ENCODE results near the gene C4orf54.

Gene C4orf54

GRCh38 chr4:99657798-99658197 lies at the start of gene C4orf54:
Gene C4orf54, minus strand, starts transcription at chr4:99657828. Its CDS starts 3,180 bp downstream, at chr4:99654648.
- DNase-seq: no peak

- no peak for DNase-seq
Measured at GRCh38 chr4:99705891-99706290, 48.3 kb upstream of the C4orf54 start.

DNA sequence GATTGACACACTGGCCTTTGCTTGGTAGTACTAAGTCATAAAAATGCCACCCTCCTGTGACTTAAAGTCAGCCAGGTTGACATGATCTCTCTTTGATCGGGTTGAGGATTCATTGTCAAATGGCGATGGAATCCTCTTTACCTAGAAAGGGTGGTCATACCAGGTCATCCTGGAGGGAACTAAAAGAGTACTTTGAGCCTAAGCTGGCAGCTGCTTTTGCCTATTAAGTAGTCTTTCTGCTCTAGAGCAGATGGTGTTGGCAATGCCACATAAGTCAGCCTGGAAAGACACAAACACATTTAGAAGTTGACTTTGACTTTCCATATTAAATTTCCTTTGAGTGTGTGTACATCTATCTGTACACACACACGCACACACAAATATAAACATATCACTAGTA lies 39.2 kb upstream of the C4orf54 start:
- no peak for DNase-seq

DNA sequence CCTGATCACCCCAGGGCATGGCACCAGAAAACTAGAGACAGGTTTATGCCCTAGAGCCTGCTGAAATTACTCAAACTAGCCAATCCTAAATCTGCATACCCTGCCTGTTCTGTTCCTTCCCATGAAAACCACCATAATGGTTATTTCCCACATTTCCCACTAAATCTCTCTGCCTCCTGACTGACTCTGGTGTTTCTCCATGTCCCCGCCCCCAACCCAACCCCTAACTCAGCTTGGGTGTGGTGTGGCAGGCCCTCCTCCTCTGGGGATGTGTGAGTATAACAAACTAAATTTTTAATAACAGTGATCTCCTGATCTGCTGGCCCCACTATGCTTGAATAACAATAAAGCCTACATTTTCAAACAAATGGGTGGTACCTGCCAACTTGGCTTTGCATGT lies 35.5 kb upstream of the C4orf54 start:
- DNase-seq: no peak

GRCh38 chr4:99690990-99691389 lies 33.4 kb upstream of the C4orf54 start:
- DNase-seq: no peak

DNA sequence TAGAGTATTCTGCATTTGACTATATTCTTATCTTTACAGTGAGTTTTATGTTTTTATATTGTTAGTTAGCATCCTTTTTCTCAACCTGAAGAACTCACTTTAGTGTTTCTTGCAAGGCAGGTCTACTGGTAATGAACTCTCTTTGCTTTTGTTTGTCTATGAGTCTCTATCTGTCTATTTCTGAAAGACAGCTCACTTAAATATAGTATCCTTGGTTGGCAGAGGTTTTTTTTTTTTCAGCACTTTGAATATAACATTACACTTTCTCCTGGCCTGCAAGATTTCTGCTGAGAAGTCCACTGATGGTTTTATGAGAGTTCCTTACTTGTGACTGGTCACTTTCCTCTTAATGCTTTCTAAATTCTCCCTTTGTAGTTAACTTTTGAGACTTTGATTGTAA lies 32.8 kb upstream of the C4orf54 start:
- DNase-seq: no peak

GRCh38 chr4:99687120-99687519 lies 29.5 kb upstream of the C4orf54 start:
- no peak for DNase-seq

- DNase-seq: no peak
Measured at GRCh38 chr4:99685234-99685633, 27.6 kb upstream of the C4orf54 start.

GRCh38 chr4:99683895-99684294 lies 26.3 kb upstream of the C4orf54 start:
- no peak for DNase-seq

DNA sequence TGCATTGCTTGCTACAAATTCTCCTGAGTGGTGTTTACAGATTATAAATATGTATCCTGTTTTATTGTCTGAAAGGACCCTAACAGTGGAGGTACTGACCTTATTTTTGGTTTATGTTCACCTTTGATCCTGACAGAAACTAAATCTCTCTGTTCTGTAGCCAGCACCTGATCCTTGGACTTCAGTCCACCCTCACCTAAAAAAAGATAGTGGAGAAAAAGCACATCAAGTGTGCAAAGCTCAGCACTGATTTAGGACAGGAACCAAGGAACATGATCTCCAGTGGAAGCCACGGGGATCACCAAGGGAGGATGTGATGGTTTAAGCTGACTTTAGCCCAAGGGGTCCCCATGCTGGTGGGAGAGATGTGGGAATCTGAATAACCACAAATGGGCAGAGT lies 22.3 kb upstream of the C4orf54 start:
- no peak for DNase-seq

DNA sequence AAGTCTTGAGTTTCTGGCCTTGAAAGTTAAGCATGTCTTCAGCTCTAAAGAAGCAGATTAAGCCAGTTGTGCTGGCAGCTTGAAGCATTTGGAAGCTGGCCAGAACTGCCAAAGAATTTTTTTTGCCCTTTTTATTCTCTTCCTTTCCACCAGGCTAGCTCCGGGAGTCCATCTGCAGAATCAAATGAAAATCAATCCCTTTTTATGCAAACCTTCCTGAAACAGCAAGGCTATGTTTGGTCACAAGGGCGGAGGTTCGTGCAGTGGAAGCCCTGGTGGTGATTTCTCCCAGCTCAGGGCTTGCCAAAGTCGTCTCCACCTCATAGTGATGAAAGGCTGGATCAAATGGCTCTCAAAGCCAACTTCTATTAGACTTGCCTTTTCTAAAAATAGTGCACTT lies 21.6 kb upstream of the C4orf54 start:
- no peak for DNase-seq

GRCh38 chr4:99677161-99677560 lies 19.5 kb upstream of the C4orf54 start:
- no peak for DNase-seq

DNA sequence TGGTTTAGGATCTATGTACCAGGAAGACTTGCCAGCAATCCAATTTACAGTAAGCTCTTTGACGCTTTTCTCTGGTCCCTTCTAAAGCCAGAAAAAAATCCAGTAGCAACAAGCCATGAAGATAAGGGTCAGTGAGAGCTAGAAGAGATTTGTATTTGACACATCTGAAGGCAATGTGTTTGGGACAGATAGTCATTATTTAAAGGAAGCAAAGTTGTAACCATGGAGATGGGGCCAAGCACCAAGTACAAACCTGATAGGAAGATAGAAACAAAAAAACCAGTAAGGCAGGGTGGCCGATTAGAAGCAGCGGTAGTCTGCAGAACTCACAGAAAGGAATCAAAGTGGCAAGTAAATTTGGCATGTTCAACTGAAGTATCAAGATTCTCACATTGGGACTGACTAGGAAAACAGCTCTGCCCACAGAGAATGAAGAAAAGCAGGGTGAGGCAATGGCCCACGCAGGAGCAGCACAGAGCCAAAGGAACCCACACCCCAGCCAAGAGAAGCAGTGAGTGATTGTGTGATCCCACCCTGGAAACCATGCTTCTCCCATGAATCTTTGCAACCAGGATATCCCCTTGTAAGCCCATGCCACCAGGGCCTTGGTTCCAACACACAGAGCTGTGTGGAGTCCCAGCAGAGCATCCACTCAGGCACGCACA lies 12.9 kb upstream of the C4orf54 start:
- no peak for DNase-seq

- DNase-seq: no peak
Measured at GRCh38 chr4:99669084-99669483, 11.5 kb upstream of the C4orf54 start.

DNA sequence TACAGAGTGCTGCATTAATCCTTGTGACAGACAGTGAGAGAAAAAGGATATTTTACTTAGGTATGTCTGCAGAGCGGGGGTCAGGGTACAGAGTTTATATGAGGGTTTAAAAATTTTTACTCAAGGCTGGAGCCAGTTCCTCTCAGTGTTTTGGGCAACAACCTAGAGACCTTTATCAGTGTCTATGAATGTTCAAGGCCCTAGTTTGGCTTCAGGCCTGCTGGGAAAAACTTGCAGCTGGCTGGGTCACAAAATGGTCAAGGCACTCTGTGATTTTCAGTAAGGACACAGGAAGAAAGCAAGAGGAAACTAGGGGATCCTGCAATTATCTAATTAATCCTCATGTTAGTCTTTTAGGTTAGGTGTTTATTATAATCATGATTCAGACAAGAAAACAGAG lies 10.8 kb upstream of the C4orf54 start:
- no peak for DNase-seq

- DNase-seq: no peak
Measured at GRCh38 chr4:99665983-99666382, 8.4 kb upstream of the C4orf54 start.

DNA sequence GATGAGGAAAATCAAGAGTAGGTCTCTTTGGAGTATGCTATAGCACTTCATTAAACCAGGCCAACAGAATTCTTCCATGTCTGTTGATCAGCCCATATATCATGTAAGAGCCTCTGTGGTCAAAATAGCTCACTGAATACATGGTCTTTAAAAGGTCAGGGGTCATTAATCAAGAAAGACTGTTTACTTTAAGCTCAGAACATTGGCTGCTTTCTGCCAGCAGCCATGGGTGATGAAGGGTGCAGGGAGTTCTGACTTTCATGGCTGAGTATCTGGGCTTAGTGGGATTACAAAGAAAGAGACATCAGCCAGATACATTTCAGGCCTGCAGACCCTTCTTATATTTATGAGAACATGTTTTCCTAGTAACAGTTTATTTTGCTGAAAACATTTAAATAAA lies 7.1 kb upstream of the C4orf54 start:
- DNase-seq: no peak

GRCh38 chr4:99661907-99662306 lies 4.3 kb upstream of the C4orf54 start:
- no peak for DNase-seq

GRCh38 chr4:99658666-99659065 lies 1.0 kb upstream of the C4orf54 start:
- no peak for DNase-seq

DNA sequence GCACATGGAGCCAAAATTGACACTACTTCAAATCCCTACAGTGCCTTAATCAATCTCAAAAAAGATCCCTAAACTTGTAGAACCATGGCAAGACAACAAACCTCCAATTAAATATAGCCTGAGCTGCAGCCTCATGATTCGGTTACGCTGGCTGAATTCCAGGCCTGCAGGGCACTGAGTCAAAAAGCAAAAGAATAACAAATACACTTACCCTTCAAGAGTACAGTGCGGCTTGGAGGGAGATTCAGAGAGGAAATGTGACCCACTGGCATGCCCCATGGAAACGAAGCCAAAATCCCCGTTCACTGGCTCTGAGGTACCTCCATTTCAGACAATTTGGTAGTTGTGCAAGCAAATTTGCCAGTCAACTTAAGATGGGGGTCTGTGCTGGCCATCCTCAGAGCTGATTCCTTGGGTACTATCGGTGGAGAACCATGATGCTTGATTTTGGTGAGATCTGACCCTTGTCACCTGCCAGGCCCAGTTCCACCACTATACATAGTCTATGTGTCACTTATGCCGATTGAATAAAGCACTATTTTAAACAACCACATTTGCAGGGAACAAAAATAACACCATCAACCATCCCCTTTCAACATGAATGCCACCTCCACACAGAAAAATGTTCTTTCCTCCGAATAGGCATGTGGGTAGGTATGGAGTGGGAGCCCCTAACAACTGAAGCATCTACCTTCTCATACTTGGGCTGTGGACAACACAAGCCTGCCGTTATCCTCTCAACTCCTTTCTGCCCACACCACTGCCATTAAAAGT lies 2.1 kb downstream of the C4orf54 start:
- no peak for DNase-seq

GRCh38 chr4:99654361-99654761 lies 3.3 kb downstream of the C4orf54 start:
- DNase-seq: no peak

DNA sequence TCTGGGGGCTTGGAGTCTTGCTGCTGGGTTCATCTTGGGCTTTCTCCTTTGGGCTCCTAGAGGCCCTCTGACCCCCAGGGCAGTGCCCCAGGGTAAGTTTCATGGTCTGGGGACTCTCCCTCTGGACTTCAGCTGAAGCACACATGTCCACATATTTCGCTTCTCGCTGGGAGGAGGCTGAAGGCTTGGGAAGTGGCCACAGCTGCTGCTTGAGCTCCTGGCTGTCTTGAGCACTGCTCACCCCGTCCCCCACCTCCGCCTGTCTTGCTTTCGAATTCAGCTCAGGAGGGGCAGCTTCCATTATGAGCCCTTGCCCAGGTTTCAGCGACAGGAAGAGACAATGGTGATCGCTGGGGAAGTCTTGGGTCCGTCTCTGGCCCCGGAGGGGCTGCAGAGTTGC lies 3.7 kb downstream of the C4orf54 start:
- no peak for DNase-seq

DNA sequence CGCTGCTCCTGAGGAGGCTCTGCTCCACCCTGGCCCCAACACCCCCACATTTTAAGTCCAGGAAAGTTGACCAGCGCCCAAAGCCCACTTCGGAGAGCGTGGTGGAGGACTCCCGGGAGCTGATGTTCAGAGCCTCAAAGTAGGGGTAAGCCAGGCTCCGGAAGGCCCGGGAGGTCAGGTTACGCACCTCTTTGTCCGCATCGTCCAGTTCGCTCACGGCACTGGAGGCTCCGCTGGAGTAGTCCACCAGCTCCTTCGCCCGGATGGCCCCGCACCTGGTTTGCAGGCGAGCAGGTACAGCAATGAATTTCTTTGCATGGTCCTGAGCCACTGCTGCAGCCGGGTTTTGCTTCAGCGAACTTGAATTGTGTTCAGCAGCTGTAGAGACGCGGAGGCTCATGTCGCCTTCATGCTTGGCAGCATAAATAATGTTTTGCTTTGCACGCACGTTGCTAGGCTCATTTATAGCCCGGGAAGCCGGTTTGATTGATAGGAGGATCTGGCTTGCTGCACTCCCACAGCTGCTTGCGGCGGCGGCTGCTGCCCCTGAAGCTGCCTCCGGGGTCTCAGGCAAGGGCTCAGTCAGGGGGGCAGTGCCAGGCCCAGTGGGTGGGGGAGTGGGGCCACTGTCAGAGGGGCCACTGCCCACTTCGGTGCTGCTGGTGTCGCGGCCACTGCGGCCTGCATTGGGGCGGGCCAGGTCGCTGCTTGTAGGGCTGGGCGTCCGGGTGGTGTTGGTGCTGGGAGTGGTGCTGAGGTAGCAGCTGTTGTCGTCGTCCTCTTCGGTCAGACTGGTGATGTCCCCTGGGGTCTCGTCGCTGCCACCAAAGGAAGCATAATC lies 4.8 kb downstream of the C4orf54 start:
- no peak for DNase-seq
